ENCODE measurements around the gene GPATCH3. TPM values are rescaled to one million over a fixed set of nuclear protein-coding genes. Genes with fewer than 3 reads are reported as not detected.
"Not testable (repeated sequence)": the region's sequence is repeated elsewhere in the genome, so short reads cannot be mapped to it uniquely, and the experiment has no call there.

The GPATCH3 gene
- polyA plus RNA-seq, 4 donors: 11.0 to 55.7 (median 28.7) TPM

GRCh38 chr1:26889551-26890466 is 10.5 kb downstream of the GPATCH3 start, which contains the start of gene GPN2:
Gene GPN2 (minus strand): TSS chr1:26890283. CDS start chr1:26890096, 187 bp downstream.
- peak within 1 kb of the TSS; percentile 79 to 95 (median 87) for H3K4me3 ChIP-seq (ENCODE audit: low read depth in 1 of 3, low read length in 3 of 3)
- peak within 1 kb of the TSS; percentile 90 to 97 (median 97) for H3K27ac ChIP-seq (ENCODE audit: low read depth in 1 of 3, low read length in 2 of 3)
- WGBS, 3 donors: 0 to 1% (median 1%) methylated on average over 85 to 89 of the region's 89 CpGs
- DNase-seq (peak; percentile 90 to 94), FAIRE-seq (no peak)
- H3K9me3 ChIP-seq (ENCODE audit: control insufficient read depth in 2 of 2, insufficient read depth in 1 of 2, low read depth in 1 of 2, low read length in 1 of 2): no peaks in the 10 kb centered on the region
- H3K27me3 ChIP-seq (ENCODE audit: control insufficient read depth in 3 of 3, insufficient read depth in 3 of 3, low read length in 3 of 3): no peaks in the 10 kb centered on the region
- peaks cover 9 to 66% (median 16%) of the 10 kb centered on the region in 3 donors for H3K36me3 ChIP-seq (ENCODE audit: control insufficient read depth in 3 of 3, insufficient read depth in 2 of 3, low read depth in 1 of 3, low read length in 3 of 3)
- H3K4me1 ChIP-seq (ENCODE audit: control insufficient read depth in 3 of 3, insufficient read depth in 2 of 3, low read depth in 1 of 3, low read length in 2 of 3): peaks cover 0 to 27% (median 3%) of the 10 kb centered on the region in 3 donors

DNA sequence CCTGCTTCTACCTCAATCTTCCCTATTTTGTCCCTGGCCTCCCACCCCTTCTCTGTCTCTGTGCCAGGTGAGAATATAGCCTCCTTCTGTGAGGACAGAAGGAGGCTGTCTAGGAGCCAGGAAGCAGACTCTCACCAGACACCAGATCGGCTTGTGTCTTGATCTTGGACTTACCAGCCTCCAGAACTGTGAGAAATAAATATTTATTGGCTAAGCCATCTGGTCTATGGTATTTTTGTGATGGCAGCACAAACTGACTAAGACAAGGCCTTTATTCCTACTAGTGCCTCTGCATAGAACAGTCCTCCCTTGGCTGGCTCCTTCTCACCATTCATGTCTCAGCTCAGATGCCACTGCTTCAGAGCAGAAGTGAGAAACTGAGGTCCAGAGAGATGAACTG is 12.0 kb downstream of the GPATCH3 start:
- Histone ChIP-seq H3K4me3 (ENCODE audit: low read depth in 1 of 3, low read length in 3 of 3) (no peak overlapping the region), H3K27me3 (ENCODE audit: control insufficient read depth in 3 of 3, insufficient read depth in 3 of 3, low read length in 3 of 3) (no peaks in the 10 kb centered on the region), H3K4me1 (ENCODE audit: control insufficient read depth in 3 of 3, insufficient read depth in 2 of 3, low read depth in 1 of 3, low read length in 2 of 3) (peaks cover 0 to 30% (median 3%) of the 10 kb centered on the region in 3 donors), H3K9me3 (ENCODE audit: control insufficient read depth in 2 of 2, insufficient read depth in 1 of 2, low read depth in 1 of 2, low read length in 1 of 2) (no peaks in the 10 kb centered on the region), H3K36me3 (ENCODE audit: control insufficient read depth in 3 of 3, insufficient read depth in 2 of 3, low read depth in 1 of 3, low read length in 3 of 3) (peaks cover 13 to 66% (median 16%) of the 10 kb centered on the region in 3 donors), H3K27ac (ENCODE audit: low read depth in 1 of 3, low read length in 2 of 3) (no peak overlapping the region)
- DNase-seq (no peak), FAIRE-seq (no peak)
- WGBS, 3 donors: 82 to 100% (median 88%) methylated on average over 1 of the region's 1 CpG

- H3K4me3 ChIP-seq (ENCODE audit: low read depth in 1 of 3, low read length in 3 of 3): no peak overlapping the region
- DNase-seq: peak; percentile 30 to 39
- H3K27me3 ChIP-seq (ENCODE audit: control insufficient read depth in 3 of 3, insufficient read depth in 3 of 3, low read length in 3 of 3): no peaks in the 10 kb centered on the region
- no peak overlapping the region for H3K27ac ChIP-seq (ENCODE audit: low read depth in 1 of 3, low read length in 2 of 3)
- peaks cover 8 to 65% (median 21%) of the 10 kb centered on the region in 3 donors for H3K36me3 ChIP-seq (ENCODE audit: control insufficient read depth in 3 of 3, insufficient read depth in 2 of 3, low read depth in 1 of 3, low read length in 3 of 3)
- no peaks in the 10 kb centered on the region for H3K9me3 ChIP-seq (ENCODE audit: control insufficient read depth in 2 of 2, insufficient read depth in 1 of 2, low read depth in 1 of 2, low read length in 1 of 2)
- no peak for FAIRE-seq
- 83 to 88% (median 87%) methylated on average over 1 of the region's 1 CpG for WGBS, 3 donors
- H3K4me1 ChIP-seq (ENCODE audit: control insufficient read depth in 3 of 3, insufficient read depth in 2 of 3, low read depth in 1 of 3, low read length in 2 of 3): peaks cover 0 to 30% (median 3%) of the 10 kb centered on the region in 3 donors
Measured at GRCh38 chr1:26887125-26887524, 13.1 kb downstream of the GPATCH3 start.

DNA sequence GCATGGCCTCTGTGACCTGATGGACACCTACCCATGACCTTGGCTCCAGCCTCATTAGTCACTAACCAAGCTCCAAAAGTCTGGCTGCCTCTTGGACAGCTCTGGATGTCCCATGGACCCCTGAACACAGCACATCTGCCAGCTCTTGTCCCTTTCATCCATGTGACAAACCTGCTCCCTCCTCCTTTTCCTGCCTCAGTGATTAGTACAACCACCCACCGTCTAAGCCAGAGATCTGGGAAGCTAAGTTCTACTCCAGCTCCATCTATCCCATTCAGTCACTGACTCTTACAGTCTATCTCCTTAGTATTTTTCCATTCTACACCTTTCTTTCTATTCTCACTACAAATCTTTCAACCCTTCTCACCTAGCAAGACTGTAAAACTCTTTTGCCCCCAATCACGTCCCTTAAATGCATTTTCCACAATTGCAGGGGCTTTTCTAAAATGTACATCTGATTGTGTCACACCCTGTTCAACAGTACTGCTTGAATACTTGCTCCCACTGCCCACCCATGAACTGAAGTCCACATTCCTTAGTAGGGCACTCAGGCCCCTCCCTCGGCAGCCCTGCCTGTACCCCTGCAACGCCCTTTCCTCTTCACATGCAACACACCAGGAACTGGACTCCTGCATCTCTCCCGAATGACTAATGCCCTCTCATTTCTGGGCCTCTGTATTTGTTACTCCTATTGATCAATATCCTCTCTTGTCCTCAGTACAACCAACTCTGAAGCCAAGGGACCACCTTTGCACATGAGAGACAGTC is 17.4 kb downstream of the GPATCH3 start:
- no peak for FAIRE-seq
- Histone ChIP-seq H3K27me3 (ENCODE audit: control insufficient read depth in 3 of 3, insufficient read depth in 3 of 3, low read length in 3 of 3) (no peaks in the 10 kb centered on the region), H3K9me3 (ENCODE audit: control insufficient read depth in 2 of 2, insufficient read depth in 1 of 2, low read depth in 1 of 2, low read length in 1 of 2) (no peaks in the 10 kb centered on the region), H3K4me3 (ENCODE audit: low read depth in 1 of 3, low read length in 3 of 3) (no peak overlapping the region), H3K36me3 (ENCODE audit: control insufficient read depth in 3 of 3, insufficient read depth in 2 of 3, low read depth in 1 of 3, low read length in 3 of 3) (peaks cover 15 to 78% (median 23%) of the 10 kb centered on the region in 3 donors), H3K27ac (ENCODE audit: low read depth in 1 of 3, low read length in 2 of 3) (no peak overlapping the region), H3K4me1 (ENCODE audit: control insufficient read depth in 3 of 3, insufficient read depth in 2 of 3, low read depth in 1 of 3, low read length in 2 of 3) (peaks cover 0 to 7% (median 0%) of the 10 kb centered on the region in 3 donors)
- 80 to 86% (median 85%) methylated on average over 5 of the region's 5 CpGs for WGBS, 3 donors
- DNase-seq: peak in 1 of 2 donors; percentile 41

DNA sequence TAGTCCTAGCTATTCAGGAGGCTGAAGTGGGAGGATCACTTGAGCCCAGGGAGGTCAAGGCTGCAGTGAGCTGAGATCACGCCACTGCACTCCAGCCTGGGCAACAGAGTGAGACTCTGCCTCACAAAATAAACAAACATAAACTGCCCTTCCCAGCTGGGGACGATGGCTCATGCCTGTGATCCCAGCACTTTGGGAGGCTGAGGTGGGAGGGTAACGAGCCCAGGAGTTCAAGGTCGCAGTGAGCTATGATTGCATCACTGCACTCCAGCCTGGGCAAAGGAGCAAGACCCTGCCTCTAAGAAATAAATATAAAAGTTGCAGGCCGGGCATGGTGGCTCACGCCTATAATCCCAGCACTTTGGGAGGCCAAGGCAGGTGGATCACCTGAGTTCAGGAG is 18.7 kb downstream of the GPATCH3 start:
- H3K4me3 ChIP-seq (ENCODE audit: low read depth in 1 of 3, low read length in 3 of 3); FAIRE-seq; DNase-seq; H3K27me3 ChIP-seq (ENCODE audit: control insufficient read depth in 3 of 3, insufficient read depth in 3 of 3, low read length in 3 of 3); H3K27ac ChIP-seq (ENCODE audit: low read depth in 1 of 3, low read length in 2 of 3); H3K9me3 ChIP-seq (ENCODE audit: control insufficient read depth in 2 of 2, insufficient read depth in 1 of 2, low read depth in 1 of 2, low read length in 1 of 2): not testable (repeated sequence)
- peaks cover 15 to 83% (median 29%) of the 10 kb centered on the region in 3 donors for H3K36me3 ChIP-seq (ENCODE audit: control insufficient read depth in 3 of 3, insufficient read depth in 2 of 3, low read depth in 1 of 3, low read length in 3 of 3)
- WGBS, 3 donors: 74 to 81% (median 79%) methylated on average over 6 of the region's 6 CpGs
- H3K4me1 ChIP-seq (ENCODE audit: control insufficient read depth in 3 of 3, insufficient read depth in 2 of 3, low read depth in 1 of 3, low read length in 2 of 3): peaks cover 0 to 14% (median 0%) of the 10 kb centered on the region in 3 donors

DNA sequence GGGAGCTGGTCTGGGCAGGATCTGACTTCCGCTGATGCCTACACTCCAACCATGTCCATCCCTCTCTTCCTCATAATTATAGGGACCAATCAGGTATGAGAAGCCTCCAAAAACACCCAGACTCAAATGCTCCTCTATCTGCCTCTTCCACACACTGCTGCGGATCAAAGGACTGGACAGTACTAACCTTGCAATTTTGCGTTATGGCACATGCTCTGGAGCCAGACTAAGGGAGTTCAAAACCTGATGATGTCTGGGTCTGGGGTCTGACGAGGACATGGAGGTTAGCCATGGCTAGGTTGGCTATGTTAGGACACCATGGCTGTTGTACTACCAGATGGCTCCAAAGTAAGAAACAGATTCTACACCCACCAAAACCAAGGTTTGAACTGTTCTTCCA is 20.5 kb downstream of the GPATCH3 start:
- peaks cover 11 to 79% (median 21%) of the 10 kb centered on the region in 3 donors for H3K36me3 ChIP-seq (ENCODE audit: control insufficient read depth in 3 of 3, insufficient read depth in 2 of 3, low read depth in 1 of 3, low read length in 3 of 3)
- FAIRE-seq (no peak), DNase-seq (no peak)
- H3K4me1 ChIP-seq (ENCODE audit: control insufficient read depth in 3 of 3, insufficient read depth in 2 of 3, low read depth in 1 of 3, low read length in 2 of 3): peaks cover 0 to 11% (median 0%) of the 10 kb centered on the region in 3 donors
- no peak overlapping the region for H3K4me3 ChIP-seq (ENCODE audit: low read depth in 1 of 3, low read length in 3 of 3)
- WGBS, 3 donors: 95 to 98% (median 95%) methylated on average over 4 of the region's 4 CpGs
- no peak overlapping the region for H3K27ac ChIP-seq (ENCODE audit: low read depth in 1 of 3, low read length in 2 of 3)
- H3K27me3 ChIP-seq (ENCODE audit: control insufficient read depth in 3 of 3, insufficient read depth in 3 of 3, low read length in 3 of 3): no peaks in the 10 kb centered on the region
- H3K9me3 ChIP-seq (ENCODE audit: control insufficient read depth in 2 of 2, insufficient read depth in 1 of 2, low read depth in 1 of 2, low read length in 1 of 2): no peaks in the 10 kb centered on the region

DNA sequence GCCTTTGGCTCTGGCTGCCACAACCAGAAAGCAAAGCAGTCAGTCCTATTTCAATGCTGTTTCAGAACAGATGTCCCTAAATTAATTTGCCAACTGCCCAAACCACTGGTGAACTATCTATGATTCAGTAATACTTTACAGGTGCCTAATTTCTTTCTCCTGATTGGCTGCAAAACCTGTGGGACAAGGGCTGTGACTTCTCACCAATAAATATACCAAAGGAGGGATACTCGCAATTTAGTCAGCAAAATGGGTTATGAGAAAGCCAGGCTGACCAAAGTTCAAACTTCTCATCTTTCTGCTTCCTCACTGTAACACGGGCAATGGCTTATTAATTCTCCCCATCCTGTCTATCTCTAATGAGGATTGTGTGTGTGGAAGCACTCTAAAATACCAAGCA is 22.9 kb downstream of the GPATCH3 start:
- H3K27me3 ChIP-seq (ENCODE audit: control insufficient read depth in 3 of 3, insufficient read depth in 3 of 3, low read length in 3 of 3): no peaks in the 10 kb centered on the region
- no peak for FAIRE-seq
- 29 to 61% (median 41%) methylated on average over 2 of the region's 2 CpGs for WGBS, 3 donors

GRCh38 chr1:26874896-26875295 is 25.4 kb downstream of the GPATCH3 start:
- WGBS, 3 donors: 75 to 82% (median 81%) methylated on average over 4 of the region's 4 CpGs
- FAIRE-seq (no peak), DNase-seq (no peak)
- Histone ChIP-seq H3K4me3 (ENCODE audit: low read depth in 1 of 3, low read length in 3 of 3) (no peak overlapping the region), H3K27ac (ENCODE audit: low read depth in 1 of 3, low read length in 2 of 3) (no peak overlapping the region), H3K27me3 (ENCODE audit: control insufficient read depth in 3 of 3, insufficient read depth in 3 of 3, low read length in 3 of 3) (no peaks in the 10 kb centered on the region), H3K9me3 (ENCODE audit: control insufficient read depth in 2 of 2, insufficient read depth in 1 of 2, low read depth in 1 of 2, low read length in 1 of 2) (no peaks in the 10 kb centered on the region), H3K4me1 (ENCODE audit: control insufficient read depth in 3 of 3, insufficient read depth in 2 of 3, low read depth in 1 of 3, low read length in 2 of 3) (peaks cover 0 to 7% (median 0%) of the 10 kb centered on the region in 3 donors), H3K36me3 (ENCODE audit: control insufficient read depth in 3 of 3, insufficient read depth in 2 of 3, low read depth in 1 of 3, low read length in 3 of 3) (peaks cover 4 to 46% (median 7%) of the 10 kb centered on the region in 3 donors)

More for the DNA sequence above, 22.9 kb downstream of the GPATCH3 start:
- H3K9me3 ChIP-seq (ENCODE audit: control insufficient read depth in 2 of 2, insufficient read depth in 1 of 2, low read depth in 1 of 2, low read length in 1 of 2): no peaks in the 10 kb centered on the region
- H3K36me3 ChIP-seq (ENCODE audit: control insufficient read depth in 3 of 3, insufficient read depth in 2 of 3, low read depth in 1 of 3, low read length in 3 of 3): peaks cover 8 to 63% (median 11%) of the 10 kb centered on the region in 3 donors
- H3K27ac ChIP-seq (ENCODE audit: low read depth in 1 of 3, low read length in 2 of 3): no peak overlapping the region
- H3K4me1 ChIP-seq (ENCODE audit: control insufficient read depth in 3 of 3, insufficient read depth in 2 of 3, low read depth in 1 of 3, low read length in 2 of 3): peaks cover 0 to 7% (median 0%) of the 10 kb centered on the region in 3 donors
- H3K4me3 ChIP-seq (ENCODE audit: low read depth in 1 of 3, low read length in 3 of 3): no peak overlapping the region
- DNase-seq: no peak

All from small intestine (tissue), 7 donors.